Body of pancreas (tissue), 4 donors: ENCODE measurements around the gene NPR1. TPM values are rescaled to one million over a fixed set of nuclear protein-coding genes. Genes with fewer than 3 reads are reported as not detected.
A peak's percentile ranks its signal among the peaks of the same experiment; 100 is the strongest.

Experiments
- ATAC-seq: fragments of 150-250 bp; one replicate; pipeline ENCODE4 v1.9.1; 2016
- DNase-seq, 4 donors: peaks; one replicate each; pipeline ENCODE4 v3.0.0-alpha.2; 2019
- H3K27ac ChIP-seq, 4 donors: fragments of 200-600 bp; sonication (generic); 1 replicate in 3 of 4; 2 replicates in 1 of 4; pipeline versions ENCODE4 v1.5.1 to v1.6.1; 2016 to 2019; ENCODE audit warnings: mild to moderate bottlenecking in 1 of 4, mixed read lengths in 1 of 4, moderate library complexity in 1 of 4
- H3K27me3 ChIP-seq, 2 donors: fragments of 200-600 bp; sonication (generic); one replicate each; pipeline ENCODE4 v1.6.0; 2016; ENCODE audit warnings: mild to moderate bottlenecking in 1 of 2
- H3K36me3 ChIP-seq, 2 donors: fragments of 200-600 bp; sonication (generic); replicated peaks in 1 of 2; 2 replicates each; pipeline ENCODE4 v1.5.1; 2016; ENCODE audit warnings: low read depth in 2 of 2; ENCODE audit not compliant: insufficient read depth in 1 of 2
- H3K4me1 ChIP-seq: fragments of 200-600 bp; sonication (generic); one replicate; pipeline ENCODE4 v1.6.0; 2016
- H3K4me3 ChIP-seq, 2 donors: fragments of 200-600 bp; sonication (generic); 1 replicate in 1 of 2; 2 replicates in 1 of 2; pipeline ENCODE4 v1.5.1; 2016 to 2019
- H3K9me3 ChIP-seq, 3 donors: fragments of 200-600 bp; sonication (generic); 1 replicate in 2 of 3; 2 replicates in 1 of 3; pipeline ENCODE4 v1.5.1; 2016
- CTCF ChIP-seq, 7 experiments: fragments of 450-650 bp in 4 of 7; fragments of 200-600 bp in 3 of 7; sonication (generic) in 3 of 7; IDR thresholded peaks; one replicate each; pipeline ENCODE4 v1.5.1; 2016 to 2019; ENCODE audit warnings: antibody characterized with exemption in 7 of 7
- POLR2A ChIP-seq, 3 donors: fragments of 450-650 bp; IDR thresholded peaks; one replicate each; pipeline ENCODE4 v1.6.1; 2016; ENCODE audit warnings: antibody characterized with exemption in 3 of 3, mild to moderate bottlenecking in 2 of 3
- WGBS, 2 donors: methylation state at CpG; one replicate each; pipeline ENCODE4 v1.1.5; 2017; 5-methylcytosine and 5-hydroxymethylcytosine counted together
- intact Hi-C: fragments of 100-400 bp; cut with DNase I; formaldehyde crosslinking; loops from one replicate; pipeline ENCODE4 v1.15.1; 2023
- total RNA-seq, 2 donors: library from RNA; depleted of rRNA; stranded (reverse); fragments of >200 nt; gene quantifications; one replicate each; pipeline ENCODE4 v1.1.0, GENCODE V29; 2016

Gene NPR1
- total RNA-seq, 2 donors from 2014 or later, result 11.7 to 16.5 TPM

GRCh38 chr1:153687346-153688125 lies 9.0 kb downstream of the NPR1 start:
- H3K9me3 ChIP-seq, result no peaks in the 10 kb centered on the region
- no peaks in the 10 kb centered on the region for H3K4me1 ChIP-seq
- no peak overlapping the region for H3K27ac ChIP-seq
- H3K4me3 ChIP-seq, result no peak overlapping the region
- intact Hi-C loops, result loop anchor here (5.0 kb wide), 1 partner anchor 65 kb away; no protein-coding TSS in a partner anchor
- ATAC-seq (peak; percentile 18), DNase-seq (no peak)
- TF ChIP-seq POLR2A (IDR thresholded peaks at IDR 0.05), result no peak
- TF ChIP-seq CTCF (IDR thresholded peaks at IDR 0.05), result no peak
- 73 to 77% methylated on average over 11 to 16 of the region's 16 CpGs for WGBS, 2 donors
- no peaks in the 10 kb centered on the region for H3K27me3 ChIP-seq
- no peaks in the 10 kb centered on the region for H3K36me3 ChIP-seq

- ATAC-seq, result no peak
- no peaks in the 10 kb centered on the region for H3K36me3 ChIP-seq
These were observed 9.8 kb downstream of the NPR1 start for GRCh38 chr1:153688276-153688675.

DNA sequence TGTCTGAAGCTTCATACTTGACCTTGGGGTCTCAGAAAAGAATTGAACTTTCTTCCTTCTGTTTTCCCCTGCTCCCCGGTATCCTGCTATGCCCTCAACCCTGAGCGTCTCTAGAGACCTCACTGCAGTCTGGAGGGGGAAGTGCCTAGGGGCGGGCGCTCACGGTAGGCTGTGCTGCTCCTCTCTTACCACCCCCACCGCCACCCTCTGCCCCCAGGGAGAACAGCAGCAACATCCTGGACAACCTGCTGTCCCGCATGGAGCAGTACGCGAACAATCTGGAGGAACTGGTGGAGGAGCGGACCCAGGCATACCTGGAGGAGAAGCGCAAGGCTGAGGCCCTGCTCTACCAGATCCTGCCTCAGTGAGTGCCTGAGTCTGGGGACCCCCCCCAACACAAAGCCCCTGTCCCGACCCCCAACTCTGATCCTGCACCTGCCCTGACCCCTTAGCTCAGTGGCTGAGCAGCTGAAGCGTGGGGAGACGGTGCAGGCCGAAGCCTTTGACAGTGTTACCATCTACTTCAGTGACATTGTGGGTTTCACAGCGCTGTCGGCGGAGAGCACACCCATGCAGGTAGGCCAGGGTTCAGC lies 10.3 kb downstream of the NPR1 start:
- TF ChIP-seq POLR2A (IDR thresholded peaks at IDR 0.05) (no peak), CTCF (IDR thresholded peaks at IDR 0.05) (no peak)
- H3K4me1 ChIP-seq, result no peaks in the 10 kb centered on the region
- no peak overlapping the region for H3K27ac ChIP-seq
- WGBS, 2 donors, result 89 to 92% methylated on average over 6 to 17 of the region's 18 CpGs
- no peaks in the 10 kb centered on the region for H3K27me3 ChIP-seq
- ATAC-seq (no peak), DNase-seq (no peak)
- intact Hi-C loops, result loop anchor here (5.0 kb wide), 1 partner anchor 63 kb away; no protein-coding TSS in a partner anchor
- H3K36me3 ChIP-seq, result no peaks in the 10 kb centered on the region
- no peaks in the 10 kb centered on the region for H3K9me3 ChIP-seq
- H3K4me3 ChIP-seq, result no peak overlapping the region

More at GRCh38 chr1:153688276-153688675, 9.8 kb downstream of the NPR1 start:
- DNase-seq, result no peak
- intact Hi-C loops, result loop anchor here (5.0 kb wide), 1 partner anchor 64 kb away; no protein-coding TSS in a partner anchor
- 78 to 80% methylated on average over 7 of the region's 7 CpGs for WGBS, 2 donors
- Histone ChIP-seq H3K4me3 (no peak overlapping the region), H3K27me3 (no peaks in the 10 kb centered on the region), H3K27ac (no peak overlapping the region), H3K4me1 (no peaks in the 10 kb centered on the region), H3K9me3 (no peaks in the 10 kb centered on the region)
- TF ChIP-seq POLR2A (IDR thresholded peaks at IDR 0.05) (no peak), CTCF (IDR thresholded peaks at IDR 0.05) (no peak)

GRCh38 chr1:153693466-153693865 lies 15.0 kb downstream of the NPR1 start:
- no peak overlapping the region for H3K4me3 ChIP-seq
- DNase-seq (no peak), ATAC-seq (no peak)
- intact Hi-C loops, result no loop called here
- TF ChIP-seq CTCF (IDR thresholded peaks at IDR 0.05), result no peak
- WGBS, 2 donors, result 73 to 86% methylated on average over 3 to 4 of the region's 4 CpGs
- peaks cover 15% of the 10 kb centered on the region for H3K4me1 ChIP-seq
- no peaks in the 10 kb centered on the region for H3K9me3 ChIP-seq
- H3K27me3 ChIP-seq, result no peaks in the 10 kb centered on the region
- H3K27ac ChIP-seq, result no peak overlapping the region
- no peaks in the 10 kb centered on the region for H3K36me3 ChIP-seq
